GM20000 (cell line): ENCODE results near the gene ZNF396.

ENCODE experiments used
- DNase-seq: peaks from one replicate; pipeline ENCODE4 v3.0.0; 2012; ENCODE audit warnings: low spot score
- TF ChIP-seq, protein P1 (sequence below): IDR thresholded peaks from 2 replicates; pipeline ENCODE4 v1.5.1; 2012; ENCODE audit warnings: mild to moderate bottlenecking, control low read depth; ENCODE audit errors: extremely low read depth, missing control alignments

ZNF396 gene

DNA sequence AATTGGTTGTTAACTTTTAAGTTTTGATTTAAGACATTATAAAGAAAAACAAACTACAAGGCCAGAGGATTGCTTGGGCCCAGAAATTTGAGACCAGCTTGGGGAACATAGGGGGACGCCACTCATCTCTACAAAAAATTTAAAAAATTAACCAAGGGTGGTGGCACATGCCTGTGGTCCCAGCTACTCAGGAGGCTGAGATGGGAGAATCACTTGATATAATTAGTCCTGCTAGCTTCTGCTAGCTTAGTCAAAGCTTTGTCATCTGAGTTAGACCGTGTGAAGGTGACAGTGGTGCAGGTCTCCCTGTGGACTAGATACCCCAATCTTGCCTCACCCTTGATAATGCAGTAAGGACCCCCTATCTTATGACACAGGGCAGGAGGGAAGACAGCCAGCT lies 6.0 kb upstream of the ZNF396 start:
- no peak for DNase-seq
- TF ChIP-seq, protein P1, sequence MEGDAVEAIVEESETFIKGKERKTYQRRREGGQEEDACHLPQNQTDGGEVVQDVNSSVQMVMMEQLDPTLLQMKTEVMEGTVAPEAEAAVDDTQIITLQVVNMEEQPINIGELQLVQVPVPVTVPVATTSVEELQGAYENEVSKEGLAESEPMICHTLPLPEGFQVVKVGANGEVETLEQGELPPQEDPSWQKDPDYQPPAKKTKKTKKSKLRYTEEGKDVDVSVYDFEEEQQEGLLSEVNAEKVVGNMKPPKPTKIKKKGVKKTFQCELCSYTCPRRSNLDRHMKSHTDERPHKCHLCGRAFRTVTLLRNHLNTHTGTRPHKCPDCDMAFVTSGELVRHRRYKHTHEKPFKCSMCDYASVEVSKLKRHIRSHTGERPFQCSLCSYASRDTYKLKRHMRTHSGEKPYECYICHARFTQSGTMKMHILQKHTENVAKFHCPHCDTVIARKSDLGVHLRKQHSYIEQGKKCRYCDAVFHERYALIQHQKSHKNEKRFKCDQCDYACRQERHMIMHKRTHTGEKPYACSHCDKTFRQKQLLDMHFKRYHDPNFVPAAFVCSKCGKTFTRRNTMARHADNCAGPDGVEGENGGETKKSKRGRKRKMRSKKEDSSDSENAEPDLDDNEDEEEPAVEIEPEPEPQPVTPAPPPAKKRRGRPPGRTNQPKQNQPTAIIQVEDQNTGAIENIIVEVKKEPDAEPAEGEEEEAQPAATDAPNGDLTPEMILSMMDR, result no peak

DNA sequence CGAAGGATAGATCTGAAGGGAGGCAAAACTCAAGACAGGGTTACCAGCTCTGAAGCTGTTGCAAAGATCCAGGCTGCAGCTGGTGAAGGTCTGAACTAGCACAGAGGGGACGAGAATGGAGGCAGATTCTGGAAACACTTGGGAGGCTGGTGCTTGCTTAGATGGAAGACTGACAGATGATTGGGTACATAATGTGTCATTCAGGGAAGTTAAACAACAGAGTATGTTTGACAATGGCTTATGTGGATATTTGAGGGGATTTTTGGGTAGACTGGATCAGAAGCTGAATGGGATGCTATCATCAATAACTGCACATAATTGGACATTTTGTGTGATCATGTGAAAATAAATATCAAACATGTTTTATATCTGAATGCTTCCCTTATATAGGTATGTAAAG lies 2.3 kb upstream of the ZNF396 start:
- DNase-seq, result no peak
- TF ChIP-seq, protein P1, result no peak

DNA sequence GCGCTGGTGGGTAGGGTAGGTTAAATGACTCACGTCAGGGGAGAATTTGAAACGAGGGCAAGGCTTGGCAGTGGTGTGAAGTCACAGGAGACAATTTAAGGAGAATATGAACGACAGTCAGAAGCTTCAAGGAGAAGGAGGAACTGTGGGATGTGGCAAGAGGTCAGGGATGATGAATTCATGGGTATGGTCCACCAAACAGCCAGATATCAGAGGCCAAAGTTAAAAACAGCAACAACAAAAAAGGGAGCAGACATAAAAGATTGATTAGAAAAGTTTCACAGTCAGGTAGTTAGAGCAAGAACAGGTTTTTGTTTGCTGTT lies 1.4 kb upstream of the ZNF396 start:
- TF ChIP-seq, protein P1, result no peak
- DNase-seq, result no peak

DNA sequence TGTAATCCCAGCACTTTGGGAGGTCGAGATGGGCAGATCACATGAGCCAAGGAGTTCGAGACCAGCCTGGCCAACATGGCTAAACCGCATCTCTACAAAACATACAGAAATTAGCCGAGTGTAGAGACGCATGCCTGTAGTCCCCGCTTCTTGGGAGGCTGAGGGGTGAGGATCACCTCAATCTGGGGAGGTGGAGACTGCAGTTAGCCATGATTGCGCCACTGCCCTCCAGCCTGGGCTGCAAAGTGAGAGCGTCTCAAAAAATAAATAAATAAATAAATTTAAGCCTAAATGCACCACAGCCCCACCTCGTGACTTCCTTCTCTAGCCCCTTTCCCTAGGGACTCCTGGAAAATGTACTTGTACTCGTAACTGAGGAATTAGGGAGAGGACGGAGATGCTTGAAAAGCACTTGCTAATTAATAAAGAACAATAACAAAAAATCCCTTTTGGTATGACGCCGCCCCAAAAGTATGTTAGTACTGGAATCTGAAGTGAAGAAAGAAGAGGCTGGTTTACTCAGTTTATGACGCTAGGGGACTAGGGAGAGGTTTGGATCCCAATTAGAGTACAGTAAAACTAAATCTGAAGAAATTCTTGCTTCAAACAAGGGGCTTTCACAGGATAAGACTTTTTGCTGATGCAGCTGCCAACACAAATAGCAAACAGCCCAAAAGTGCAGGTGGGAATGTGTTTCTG lies 887 bp upstream of the ZNF396 start:
- DNase-seq, result no peak

GRCh38 chr18:35376393-35376741 lies 770 bp downstream of the ZNF396 start:
- TF ChIP-seq, protein P1, result no peak

More for the DNA sequence above, 887 bp upstream of the ZNF396 start:
- TF ChIP-seq, protein P1, result no peak

DNA sequence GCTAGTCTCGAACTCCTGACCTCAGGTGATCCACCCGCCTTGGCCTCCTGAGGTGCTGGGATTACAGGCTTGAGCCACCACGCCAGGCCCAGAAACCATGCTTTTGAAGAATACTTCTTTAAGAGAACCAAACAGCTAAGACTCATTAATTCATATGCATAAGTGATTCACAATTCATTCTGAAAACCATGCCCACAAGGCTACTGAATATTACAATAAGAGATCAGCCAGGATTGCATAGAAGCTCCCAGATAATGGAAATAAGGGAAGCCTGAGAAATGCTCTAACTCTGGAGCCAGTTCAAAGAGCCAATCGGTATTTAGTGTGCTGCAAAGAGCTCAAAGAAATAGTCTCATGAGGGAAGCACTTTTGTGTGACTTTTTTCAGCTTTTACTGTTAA lies 2.4 kb downstream of the ZNF396 start:
- DNase-seq, result no peak
- TF ChIP-seq, protein P1, result no peak

More at GRCh38 chr18:35376393-35376741, 770 bp downstream of the ZNF396 start:
- DNase-seq, result peak; percentile 70

DNA sequence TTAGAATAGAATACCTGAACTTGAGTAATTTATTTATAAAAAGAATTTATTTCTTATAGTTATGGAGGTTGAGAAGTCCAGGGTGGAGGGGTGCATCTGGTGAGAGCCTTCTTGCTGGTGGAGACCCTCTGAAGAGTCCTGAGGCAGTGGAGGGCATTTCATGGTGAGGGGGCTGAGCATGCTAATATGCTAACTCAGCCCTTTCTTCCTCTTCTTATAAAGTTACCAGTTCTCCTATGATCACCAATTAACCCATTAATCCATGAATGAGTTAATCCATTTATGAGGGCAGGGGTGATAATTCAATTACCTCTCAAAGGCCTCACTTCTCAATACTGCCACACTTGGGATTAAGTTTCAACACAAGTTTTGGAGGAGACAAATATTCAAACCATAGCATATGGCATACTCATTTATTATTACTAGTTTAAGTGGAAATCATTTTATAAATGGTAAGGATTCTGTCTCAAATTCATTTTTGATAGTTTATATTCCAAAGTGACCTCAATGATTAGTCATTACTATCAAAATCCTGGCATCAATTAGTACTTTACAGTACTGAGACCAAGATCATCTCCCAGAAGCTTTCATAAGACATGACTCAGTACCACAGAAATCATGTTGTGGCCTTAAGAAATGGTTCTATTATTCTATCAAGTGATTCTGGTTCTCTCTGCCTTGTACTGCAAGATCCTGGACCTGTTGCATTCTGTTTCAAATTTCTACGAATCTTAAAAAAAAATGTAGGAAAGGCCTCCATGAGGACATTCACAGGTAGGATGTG lies 5.5 kb downstream of the ZNF396 start:
- DNase-seq, result no peak
- TF ChIP-seq, protein P1, result no peak
